H9 (cell line): ENCODE data around the gene ARID2. TPM values are rescaled to one million over a fixed set of nuclear protein-coding genes. Genes with fewer than 3 reads are reported as not detected.

Experiments
- DNase-seq: peaks from one replicate; pipeline ENCODE4 v3.0.0-alpha.2; 2017
- H2AFZ ChIP-seq: one replicate; pipeline ENCODE4 v1.6.1; 2013; ENCODE audit warnings: mild to moderate bottlenecking, low read length, control low read depth, moderate library complexity
- H2AK5ac ChIP-seq: 2 replicates; pipeline ENCODE4 v1.6.1; 2013; ENCODE audit warnings: low read length, control low read depth, mixed read lengths; ENCODE audit not compliant: insufficient read length
- H2BK120ac ChIP-seq: one replicate; pipeline ENCODE4 v1.6.1; 2013; ENCODE audit warnings: low read depth, mild to moderate bottlenecking, low read length, control low read depth, inconsistent platforms; ENCODE audit not compliant: poor library complexity, severe bottlenecking
- H2BK12ac ChIP-seq: 2 replicates; pipeline ENCODE4 v1.6.1; 2013; ENCODE audit warnings: low read length, control low read depth, mixed read lengths, low read depth; ENCODE audit not compliant: insufficient read length
- H2BK15ac ChIP-seq: 2 replicates; pipeline ENCODE4 v1.6.1; 2013; ENCODE audit warnings: low read depth, low read length, control low read depth
- H2BK20ac ChIP-seq: one replicate; pipeline ENCODE4 v1.6.1; 2013; ENCODE audit warnings: low read depth, mild to moderate bottlenecking, low read length, control low read depth, inconsistent platforms; ENCODE audit not compliant: poor library complexity, severe bottlenecking
- H2BK5ac ChIP-seq: 2 replicates; pipeline ENCODE4 v1.6.1; 2013; ENCODE audit warnings: low read length, control low read depth, mixed read lengths; ENCODE audit not compliant: insufficient read length
- H3K14ac ChIP-seq: 2 replicates; pipeline ENCODE4 v1.6.1; 2013; ENCODE audit warnings: low read length, control low read depth; ENCODE audit not compliant: insufficient read depth
- H3K18ac ChIP-seq: 2 replicates; pipeline ENCODE4 v1.6.1; 2013; ENCODE audit warnings: low read depth, mild to moderate bottlenecking, mixed read lengths, low read length, control low read depth; ENCODE audit not compliant: insufficient read length
- H3K23ac ChIP-seq: 2 replicates; pipeline ENCODE4 v1.6.1; 2013; ENCODE audit warnings: low read length, control low read depth, mixed read lengths, low read depth; ENCODE audit not compliant: insufficient read length
- H3K23me2 ChIP-seq: 2 replicates; pipeline ENCODE4 v1.6.1; 2013; ENCODE audit warnings: low read depth, mild to moderate bottlenecking, mixed read lengths, low read length, control low read depth; ENCODE audit not compliant: insufficient read length, poor library complexity, severe bottlenecking
- H3K27ac ChIP-seq: 2 replicates; pipeline ENCODE4 v1.5.1; 2013; ENCODE audit warnings: low read length, control low read depth, mixed read lengths, low read depth; ENCODE audit not compliant: insufficient read length
- H3K27me3 ChIP-seq: 2 replicates; pipeline ENCODE4 v1.6.1; 2013; ENCODE audit warnings: low read length, control low read depth, inconsistent platforms; ENCODE audit not compliant: insufficient read depth
- H3K4ac ChIP-seq: 2 replicates; pipeline ENCODE4 v1.6.1; 2013; ENCODE audit warnings: low read depth, mild to moderate bottlenecking, control low read depth, inconsistent platforms, low read length, moderate library complexity
- H3K4me1 ChIP-seq: 2 replicates; pipeline ENCODE4 v1.6.1; 2013; ENCODE audit warnings: low read length, control low read depth, inconsistent platforms; ENCODE audit not compliant: insufficient read depth
- H3K4me2 ChIP-seq: 2 replicates; pipeline ENCODE4 v1.6.1; 2013; ENCODE audit warnings: low read length, control low read depth, mixed read lengths; ENCODE audit not compliant: insufficient read length, insufficient read depth
- H3K56ac ChIP-seq: 2 replicates; pipeline ENCODE4 v1.6.1; 2013; ENCODE audit warnings: low read depth, mild to moderate bottlenecking, mixed read lengths, low read length, control low read depth; ENCODE audit not compliant: insufficient read length
- H3K79me1 ChIP-seq: 2 replicates; pipeline ENCODE4 v1.6.1; 2013; ENCODE audit warnings: low read depth, mild to moderate bottlenecking, moderate library complexity, low read length, control low read depth, inconsistent platforms; ENCODE audit not compliant: insufficient read depth, poor library complexity, severe bottlenecking
- H3K79me2 ChIP-seq: 2 replicates; pipeline ENCODE4 v1.6.1; 2013; ENCODE audit warnings: low read length, control low read depth, inconsistent platforms; ENCODE audit not compliant: insufficient read depth
- H3K9ac ChIP-seq: 2 replicates; pipeline ENCODE4 v1.6.1; 2013; ENCODE audit warnings: low read length, control low read depth, mixed read lengths; ENCODE audit not compliant: insufficient read length; ENCODE audit errors: extremely low read depth
- H3K9me3 ChIP-seq: one replicate; pipeline ENCODE4 v1.6.1; 2013; ENCODE audit warnings: low read depth, low read length, inconsistent platforms; ENCODE audit not compliant: control insufficient read depth
- H3T11ph ChIP-seq: one replicate; pipeline ENCODE4 v1.6.1; 2013; ENCODE audit warnings: mild to moderate bottlenecking, low read length, control low read depth, inconsistent platforms
- H4K20me1 ChIP-seq: one replicate; pipeline ENCODE4 v1.6.1; 2013; ENCODE audit not compliant: control insufficient read depth, insufficient read length, insufficient read depth
- H4K5ac ChIP-seq: 2 replicates; pipeline ENCODE4 v1.6.1; 2013; ENCODE audit warnings: low read depth, mild to moderate bottlenecking, mixed read lengths, low read length, control low read depth; ENCODE audit not compliant: insufficient read length
- H4K8ac ChIP-seq: replicated peaks from 2 replicates; pipeline ENCODE4 v1.6.1; 2013; ENCODE audit warnings: low read length, control low read depth, mixed read lengths, low read depth; ENCODE audit not compliant: insufficient read length
- H4K91ac ChIP-seq: 2 replicates; pipeline ENCODE4 v1.6.1; 2013; ENCODE audit warnings: low read depth, mild to moderate bottlenecking, moderate library complexity, mixed read lengths, low read length, control low read depth; ENCODE audit not compliant: insufficient read length
- H3K27ac Mint-ChIP-seq, 3 experiments: 2 replicates in 2 of 3; 3 replicates in 1 of 3; pipeline ENCODE4 v1.8.0; 2020 to 2021; ENCODE audit warnings: mixed read lengths in 3 of 3, mild to moderate bottlenecking in 1 of 3, moderate library complexity in 1 of 3
- H3K27me3 Mint-ChIP-seq: 2 replicates; pipeline ENCODE4 v1.8.0; 2021; ENCODE audit warnings: low read depth, mild to moderate bottlenecking, moderate library complexity, mixed read lengths
- H3K36me3 Mint-ChIP-seq, 3 experiments: 2 replicates in 2 of 3; 3 replicates in 1 of 3; pipeline ENCODE4 v1.8.0; 2020 to 2021; ENCODE audit warnings: low read depth in 3 of 3, mixed read lengths in 3 of 3; ENCODE audit not compliant: insufficient read depth in 1 of 3
- H3K4me1 Mint-ChIP-seq, 2 experiments: 2 replicates each; pipeline ENCODE4 v1.8.0; 2020; ENCODE audit warnings: mixed read lengths in 2 of 2
- H3K4me3 Mint-ChIP-seq, 2 experiments: 2 replicates in 1 of 2; 3 replicates in 1 of 2; pipeline ENCODE4 v1.8.0; 2020 to 2021; ENCODE audit warnings: mild to moderate bottlenecking in 2 of 2, mixed read lengths in 2 of 2, moderate library complexity in 1 of 2
- H3K9me3 Mint-ChIP-seq, 2 experiments: 2 replicates in 1 of 2; 3 replicates in 1 of 2; pipeline ENCODE4 v1.8.0; 2020; ENCODE audit warnings: mild to moderate bottlenecking in 2 of 2, mixed read lengths in 2 of 2, moderate library complexity in 1 of 2
- CTCF ChIP-seq: fragments of 200-600 bp; sonication (generic); conservative IDR thresholded peaks from 3 replicates; pipeline ENCODE4 v1.8.0; 2021; ENCODE audit warnings: antibody characterized with exemption, mild to moderate bottlenecking
- WGBS: extraction: QIAGEN DNeasy Blood & Tissue Kit; methylation state at CpG from one replicate; pipeline ENCODE4 v1.1.7; 2013; ENCODE audit warnings: missing lambda C conversion rate, low lambda C conversion rate, mixed read lengths; ENCODE audit not compliant: insufficient read length; ENCODE audit errors: extremely low coverage; 5-methylcytosine and 5-hydroxymethylcytosine counted together
- total RNA-seq: library from RNA; stranded (reverse); gene quantifications from 2 replicates; pipeline ENCODE4 v1.2.1, GENCODE V29; 2021

ARID2 gene
- total RNA-seq, 1 experiment from 2014 or later: 63.8 TPM

- WGBS: no CpG with 5 or more reads among the region's 2 CpGs
- Histone ChIP-seq H3K27me3 (no peaks in the 10 kb centered on the region), H2AFZ (no peak overlapping the region), H3K9me3 (no peaks in the 10 kb centered on the region), H4K91ac (no peak overlapping the region), H3K23me2 (no peaks in the 10 kb centered on the region), H2BK5ac (no peak overlapping the region), H2BK15ac (no peak overlapping the region), H2BK12ac (no peak overlapping the region), H3K79me2 (no peaks in the 10 kb centered on the region), H2AK5ac (no peak overlapping the region), H3K4me2 (no peak overlapping the region), H3K18ac (no peak overlapping the region), H3K9ac (no peak overlapping the region), H3T11ph (no peak overlapping the region), H2BK120ac (no peak overlapping the region), H3K4ac (no peak overlapping the region), H4K5ac (no peak overlapping the region), H3K4me1 (no peaks in the 10 kb centered on the region), H4K8ac (no peak overlapping the region), H3K14ac (no peak overlapping the region), H3K23ac (no peak overlapping the region), H2BK20ac (no peak overlapping the region), H3K27ac (no peak overlapping the region), H3K79me1 (no peaks in the 10 kb centered on the region), H3K56ac (no peak overlapping the region), H4K20me1 (no peaks in the 10 kb centered on the region)
- DNase-seq: no peak
- Mint-ChIP-seq H3K4me3 (no peak overlapping the region), H3K36me3 (no peaks in the 10 kb centered on the region), H3K27me3 (no peaks in the 10 kb centered on the region), H3K4me1 (peaks cover 14 to 21% of the 10 kb centered on the region in 2 experiments), H3K27ac (no peak overlapping the region), H3K9me3 (no peaks in the 10 kb centered on the region)
- TF ChIP-seq CTCF: no peak
Observed at GRCh38 chr12:45708901-45709300, 20.6 kb upstream of the ARID2 start.
